Heart right ventricle (tissue), 16 donors: ENCODE data around the gene ARHGEF39. TPM values are rescaled to one million over a fixed set of nuclear protein-coding genes. Genes with fewer than 3 reads are reported as not detected.

Experiments
- ATAC-seq, 8 donors: fragments of 200-7000 bp; cut with Tn5 transposase; one replicate each; pipeline ENCODE4 v1.9.1; 2020; ENCODE audit warnings: mild to moderate bottlenecking in 8 of 8, moderate library complexity in 8 of 8, moderate number of reproducible peaks in 1 of 8
- DNase-seq, 2 donors: peaks; one replicate each; pipeline ENCODE4 v3.0.0-alpha.2; 2020
- H3K27ac ChIP-seq, 10 donors: fragments of 200-600 bp; sonication (generic) in 2 of 10; one replicate each; pipeline versions ENCODE4 v1.5.0 to v1.8.0; 2020 to 2022; ENCODE audit warnings: mild to moderate bottlenecking in 3 of 10
- H3K27me3 ChIP-seq, 7 donors: fragments of 200-600 bp; one replicate each; pipeline ENCODE4 v1.8.0; 2021 to 2022; ENCODE audit warnings: mild to moderate bottlenecking in 2 of 7
- H3K36me3 ChIP-seq, 9 donors: fragments of 200-600 bp; sonication (generic) in 1 of 9; one replicate each; pipeline versions ENCODE4 v1.5.0 to v1.8.0; 2020 to 2022; ENCODE audit warnings: mild to moderate bottlenecking in 2 of 9
- H3K4me1 ChIP-seq, 9 donors: fragments of 200-600 bp; sonication (generic) in 1 of 9; one replicate each; pipeline versions ENCODE4 v1.5.0 to v1.8.0; 2020 to 2022; ENCODE audit warnings: mild to moderate bottlenecking in 4 of 9
- H3K4me3 ChIP-seq, 10 donors: fragments of 200-600 bp; sonication (generic) in 2 of 10; one replicate each; pipeline versions ENCODE4 v1.5.0 to v1.8.0; 2020 to 2022; ENCODE audit warnings: mild to moderate bottlenecking in 7 of 10, moderate library complexity in 2 of 10
- H3K9me3 ChIP-seq, 11 donors: fragments of 200-600 bp in 10 of 11; sonication (generic) in 2 of 11; one replicate each; pipeline versions ENCODE4 v1.5.0 to v1.8.0; 2013 to 2022; ENCODE audit warnings: mild to moderate bottlenecking in 2 of 11, control low read depth in 1 of 11, moderate library complexity in 1 of 11
- WGBS, 2 donors: extraction: QIAGEN DNeasy Blood & Tissue Kit; methylation state at CpG; one replicate each; pipeline ENCODE4 v1.1.7; 2013; ENCODE audit warnings: inconsistent platforms in 1 of 2; 5-methylcytosine and 5-hydroxymethylcytosine counted together
- intact Hi-C, 10 donors: fragments of 100-400 bp; cut with DNase I; formaldehyde crosslinking; loops; one replicate each; pipeline versions ENCODE4 v1.11.1 to v1.14.2; 2022
- long read RNA-seq, 3 donors: library from polyadenylated mRNA; unstranded; transcript quantifications; one replicate each; pipeline ENCODE4 v2.0.0, GENCODE V29; 2020 to 2021
- polyA plus RNA-seq, 2 donors: library from polyadenylated mRNA; stranded (reverse); fragments of 200-250 nt; gene quantifications; one replicate each; pipeline ENCODE4 v1.2.3, GENCODE V29; 2013
- total RNA-seq, 10 donors: library from RNA; stranded (reverse); fragmentation: NEBNext Ultra II Directional in 3 of 10; extraction: Animal tissue kit (Norgen Biotek cat#: 25700) in 3 of 10; gene quantifications; one replicate each; pipeline versions ENCODE4 v1.2.1 to v1.2.4, GENCODE V29; 2021 to 2023
- TF ChIP-seq, protein P1 (sequence below), 9 donors: fragments of 200-600 bp; sonication (generic) in 2 of 9; IDR thresholded peaks; one replicate each; pipeline versions ENCODE4 v1.5.0 to v1.8.0; 2021 to 2022; ENCODE audit warnings: antibody characterized with exemption in 9 of 9, mild to moderate bottlenecking in 5 of 9, moderate library complexity in 1 of 9
- donor health status: Arrhythmogenic right ventricular cardiomyopathy.
- donor health status: ischemic (EF 13 %, LVEDD 7.1; RV severe dilation, severe dysfunction).
- donor health status: healthy with polysubstance abuse.
- donor health status: DM: no; HTN: yes; CAD: no.
- donor health status: DM: no; HTN: no; CAD: no.
- donor health status: ischemic (EF 25% LVEDD 6.9; RV normal size, moderate dysfunction).
- donor health status: ischemic (EF 25% LVEDD 5.7; RV mildly dilated, moderate dysfunction).
- donor health status: healthy.
- donor health status: DM: yes; HTN: yes; CAD: no.
- donor health status: Ischemic cardiomyopathy.
- donor health status: ischemic (EF 35%, LVEDD 5.7; RV mildly dilated, moderate dysfunction).
- donor health status: nonischemic (EF 11% LVEDD 7.7; RV severe dilation, severe dysfunction).
- donor health status: DM: yes; HTN: yes; CAD: no.
- donor health status: PGD.
- donor health status: ischemic (EF 29% LVEDD 5.4; RV normal size, mild dysfunction).
- donor health status: nonischemic (EF 23%, LVEDD 6.1; RV moderate dilation, normal function).

ARHGEF39 gene, protein sequence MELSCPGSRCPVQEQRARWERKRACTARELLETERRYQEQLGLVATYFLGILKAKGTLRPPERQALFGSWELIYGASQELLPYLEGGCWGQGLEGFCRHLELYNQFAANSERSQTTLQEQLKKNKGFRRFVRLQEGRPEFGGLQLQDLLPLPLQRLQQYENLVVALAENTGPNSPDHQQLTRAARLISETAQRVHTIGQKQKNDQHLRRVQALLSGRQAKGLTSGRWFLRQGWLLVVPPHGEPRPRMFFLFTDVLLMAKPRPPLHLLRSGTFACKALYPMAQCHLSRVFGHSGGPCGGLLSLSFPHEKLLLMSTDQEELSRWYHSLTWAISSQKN
- total RNA-seq (under 1 TPM in 8 of 10 donors, not detected in 2; 0.09 to 0.85 (median 0.30) TPM), polyA plus RNA-seq (1 to 10 TPM in 1 of 2 donors, under 1 TPM in 1; 0.35 to 1.3 TPM)
- long read RNA-seq, donor 1: 0 reads
- long read RNA-seq, donor 2: 0 reads
- long read RNA-seq, donor 3: 0 reads

DNA sequence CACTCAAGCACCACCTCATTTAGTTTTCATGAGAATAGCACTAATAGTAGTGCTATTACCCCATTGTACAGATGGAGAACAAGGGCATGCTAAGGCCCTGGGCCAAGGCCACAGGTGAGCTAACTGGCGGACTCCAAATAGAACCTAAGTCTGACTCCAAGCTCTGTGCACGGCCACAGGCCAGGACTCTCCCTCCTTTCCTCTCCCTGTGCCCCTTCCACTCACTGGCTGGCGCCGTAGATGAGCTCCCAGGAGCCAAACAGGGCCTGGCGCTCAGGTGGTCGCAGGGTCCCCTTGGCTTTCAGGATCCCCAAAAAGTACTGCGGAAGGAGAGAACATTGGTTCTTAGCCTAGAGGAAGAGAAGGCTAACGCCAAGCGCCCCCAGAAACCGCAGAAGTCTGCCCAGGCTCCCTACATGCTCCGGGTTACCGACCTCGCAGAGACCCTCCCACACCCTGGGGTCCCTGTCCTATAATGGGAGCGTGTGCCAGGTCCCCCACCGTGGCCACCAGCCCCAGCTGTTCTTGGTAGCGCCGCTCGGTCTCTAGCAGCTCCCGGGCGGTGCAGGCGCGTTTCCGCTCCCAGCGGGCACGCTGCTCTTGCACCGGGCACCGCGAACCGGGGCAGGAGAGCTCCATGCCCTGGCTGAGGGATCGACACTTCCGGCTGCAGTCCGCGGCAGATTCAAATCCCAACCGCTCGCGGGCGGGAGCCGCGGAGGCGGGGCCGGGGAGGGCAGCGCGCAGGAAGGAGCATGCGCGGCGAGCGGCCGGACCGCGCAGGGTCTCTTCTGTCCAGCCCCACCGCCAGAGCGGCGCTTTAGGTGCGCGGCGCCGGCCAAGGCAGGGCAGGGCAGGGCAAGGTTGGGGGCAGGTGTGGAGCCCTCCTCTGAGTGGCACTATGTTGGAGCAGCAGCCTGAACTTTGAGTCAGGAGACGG lies at the start of gene ARHGEF39:
Gene ARHGEF39 (minus strand): TSS at position 665 of the 940 bp plus-strand sequence. CDS start 26 bp downstream, at position 639.
- Histone ChIP-seq H3K4me3 (peak within 1 kb of the TSS in 9 of 10 donors; percentile 36 to 67 (median 58)), H3K36me3 (peaks cover 0 to 28% (median 9%) of the 10 kb centered on the region in 9 donors), H3K9me3 (no peaks in the 10 kb centered on the region), H3K4me1 (peaks cover 0 to 50% (median 34%) of the 10 kb centered on the region in 9 donors), H3K27me3 (no peaks in the 10 kb centered on the region), H3K27ac (peak within 1 kb of the TSS in 9 of 10 donors; percentile 31 to 78 (median 61))
- intact Hi-C loops: loop anchor here in 6 of 10 donors (2.0 to 10.0 kb wide), 4 partner anchors 22 to 62 kb away; no protein-coding TSS in a partner anchor
- TF ChIP-seq, protein P1, sequence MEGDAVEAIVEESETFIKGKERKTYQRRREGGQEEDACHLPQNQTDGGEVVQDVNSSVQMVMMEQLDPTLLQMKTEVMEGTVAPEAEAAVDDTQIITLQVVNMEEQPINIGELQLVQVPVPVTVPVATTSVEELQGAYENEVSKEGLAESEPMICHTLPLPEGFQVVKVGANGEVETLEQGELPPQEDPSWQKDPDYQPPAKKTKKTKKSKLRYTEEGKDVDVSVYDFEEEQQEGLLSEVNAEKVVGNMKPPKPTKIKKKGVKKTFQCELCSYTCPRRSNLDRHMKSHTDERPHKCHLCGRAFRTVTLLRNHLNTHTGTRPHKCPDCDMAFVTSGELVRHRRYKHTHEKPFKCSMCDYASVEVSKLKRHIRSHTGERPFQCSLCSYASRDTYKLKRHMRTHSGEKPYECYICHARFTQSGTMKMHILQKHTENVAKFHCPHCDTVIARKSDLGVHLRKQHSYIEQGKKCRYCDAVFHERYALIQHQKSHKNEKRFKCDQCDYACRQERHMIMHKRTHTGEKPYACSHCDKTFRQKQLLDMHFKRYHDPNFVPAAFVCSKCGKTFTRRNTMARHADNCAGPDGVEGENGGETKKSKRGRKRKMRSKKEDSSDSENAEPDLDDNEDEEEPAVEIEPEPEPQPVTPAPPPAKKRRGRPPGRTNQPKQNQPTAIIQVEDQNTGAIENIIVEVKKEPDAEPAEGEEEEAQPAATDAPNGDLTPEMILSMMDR (IDR thresholded peaks at IDR 0.05): peak in 4 of 9 donors; percentile 12 to 44 (median 39)
- WGBS, 2 donors: 7 to 8% methylated on average over 58 of the region's 58 CpGs
- ATAC-seq (peak; percentile 79 to 88 (median 85)), DNase-seq (peak; percentile 76 to 84)

DNA sequence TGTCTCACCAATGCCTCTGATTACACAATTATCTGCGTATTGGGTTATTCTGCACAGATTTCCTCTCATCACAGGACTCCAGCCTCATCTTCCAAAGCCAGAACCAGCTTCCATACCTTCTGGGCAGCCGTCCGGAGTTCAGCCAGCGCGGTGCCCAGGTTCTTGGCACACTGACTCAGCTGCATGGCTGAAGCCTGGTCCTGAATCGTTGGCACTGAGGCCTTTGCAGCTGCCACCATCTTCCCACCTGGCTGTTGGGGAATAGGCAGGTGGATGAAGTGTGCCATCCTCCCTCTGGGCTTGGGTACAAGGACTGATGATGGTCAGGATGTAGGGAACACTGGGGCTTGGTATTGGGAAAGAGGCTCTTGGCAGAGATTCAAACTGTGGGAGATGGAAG lies 49.1 kb upstream of the ARHGEF39 start:
- TF ChIP-seq, protein P1 (IDR thresholded peaks at IDR 0.05): no peak
- peaks cover 11 to 100% (median 96%) of the 10 kb centered on the region in 9 donors for H3K36me3 ChIP-seq
- 89 to 92% methylated on average over 6 of the region's 6 CpGs for WGBS, 2 donors
- H3K27ac ChIP-seq: no peak overlapping the region
- no peak overlapping the region for H3K4me3 ChIP-seq
- no peaks in the 10 kb centered on the region for H3K4me1 ChIP-seq
- DNase-seq: no peak
- peak in 1 of 8 donors; percentile 3 for ATAC-seq
- H3K9me3 ChIP-seq: no peaks in the 10 kb centered on the region
- H3K27me3 ChIP-seq: no peaks in the 10 kb centered on the region
- intact Hi-C loops: loop anchor here in 1 of 10 donors (5.0 kb wide), 1 partner anchor 1692 kb away; no protein-coding TSS in a partner anchor

DNA sequence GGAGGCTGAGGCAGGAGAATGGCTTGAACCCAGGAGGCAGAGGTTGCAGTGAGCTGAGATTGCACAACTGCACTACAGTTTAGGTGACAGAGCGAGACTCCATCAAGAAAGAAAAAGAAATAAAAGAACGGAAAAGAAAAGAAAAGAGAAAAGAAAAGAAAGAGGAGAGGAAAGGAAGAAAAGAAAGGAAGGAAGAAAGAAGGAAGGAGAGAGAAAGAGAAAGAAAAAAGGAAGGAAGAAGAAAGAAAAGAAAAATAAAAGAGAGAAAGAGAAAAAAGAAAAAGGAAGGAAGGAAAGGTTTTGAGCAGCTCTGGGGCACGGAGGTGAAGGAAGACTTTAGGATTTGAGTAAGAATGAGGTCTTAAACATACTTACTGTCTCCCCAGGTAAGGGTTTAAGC lies 48.6 kb upstream of the ARHGEF39 start:
- no peaks in the 10 kb centered on the region for H3K9me3 ChIP-seq
- TF ChIP-seq, protein P1 (IDR thresholded peaks at IDR 0.05): no peak
- DNase-seq (no peak), ATAC-seq (no peak)
- no peak overlapping the region for H3K27ac ChIP-seq
- WGBS, 2 donors: 86 to 93% methylated on average over 3 of the region's 3 CpGs
- intact Hi-C loops: loop anchor here in 1 of 10 donors (5.0 kb wide), 1 partner anchor 1691 kb away; no protein-coding TSS in a partner anchor
- no peaks in the 10 kb centered on the region for H3K4me1 ChIP-seq
- no peaks in the 10 kb centered on the region for H3K27me3 ChIP-seq
- no peak overlapping the region for H3K4me3 ChIP-seq
- H3K36me3 ChIP-seq: peaks cover 15 to 100% (median 96%) of the 10 kb centered on the region in 9 donors
